Measurements from ENCODE around the gene SMARCA2.

The SMARCA2 gene

DNA sequence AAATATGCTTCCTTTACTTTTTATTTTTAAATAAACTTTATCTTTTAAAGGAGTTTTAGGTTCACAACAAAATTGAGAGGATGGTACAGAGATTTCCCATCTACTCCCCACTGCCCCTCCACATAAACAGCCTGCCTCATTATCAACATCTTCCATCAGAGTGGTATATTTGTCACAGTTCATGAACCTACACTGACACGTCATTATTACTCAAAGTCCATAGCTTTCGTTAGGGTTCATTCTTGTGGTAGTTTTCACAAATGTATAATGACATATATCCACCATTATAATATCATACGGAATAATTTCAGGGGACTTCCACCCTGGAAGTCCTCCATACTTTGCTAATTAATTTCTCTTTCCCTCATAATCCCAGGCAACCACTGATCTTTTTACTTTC is 204.9 kb downstream of the SMARCA2 start:
- no peak for FAIRE-seq

DNA sequence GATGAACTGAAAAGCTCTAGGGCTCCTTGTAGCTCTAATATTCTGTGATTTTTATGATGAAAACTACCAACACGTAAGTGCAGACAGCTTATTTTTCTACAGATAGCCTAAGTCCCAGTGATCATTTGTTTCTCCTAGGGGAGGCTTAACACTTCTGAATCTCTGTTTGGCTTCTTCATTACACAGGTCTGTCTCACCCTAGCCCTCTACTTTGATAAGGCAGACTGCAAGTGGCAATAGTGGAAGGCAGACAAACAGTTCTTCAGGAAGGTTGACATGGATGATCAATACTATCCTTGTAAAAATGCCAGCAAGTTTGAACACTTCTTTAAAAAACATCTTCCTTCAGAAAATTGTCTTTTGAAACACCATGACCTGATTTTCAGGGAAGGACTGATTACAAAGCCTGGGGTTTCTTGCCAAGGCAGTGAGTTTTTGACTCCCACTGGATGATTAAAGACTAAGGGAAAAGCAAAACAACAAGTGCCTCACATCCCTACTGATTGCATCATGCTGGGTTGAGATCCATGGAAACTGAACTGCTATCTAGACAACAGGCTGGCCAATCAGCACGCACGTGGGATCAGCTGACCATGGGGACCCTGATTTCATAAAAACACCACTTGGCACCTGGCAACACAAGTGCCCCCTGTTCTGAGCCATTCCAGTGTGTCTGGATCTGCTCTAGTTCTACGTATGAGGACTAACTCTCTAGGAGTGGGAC is 212.2 kb downstream of the SMARCA2 start:
- FAIRE-seq = no peak

DNA sequence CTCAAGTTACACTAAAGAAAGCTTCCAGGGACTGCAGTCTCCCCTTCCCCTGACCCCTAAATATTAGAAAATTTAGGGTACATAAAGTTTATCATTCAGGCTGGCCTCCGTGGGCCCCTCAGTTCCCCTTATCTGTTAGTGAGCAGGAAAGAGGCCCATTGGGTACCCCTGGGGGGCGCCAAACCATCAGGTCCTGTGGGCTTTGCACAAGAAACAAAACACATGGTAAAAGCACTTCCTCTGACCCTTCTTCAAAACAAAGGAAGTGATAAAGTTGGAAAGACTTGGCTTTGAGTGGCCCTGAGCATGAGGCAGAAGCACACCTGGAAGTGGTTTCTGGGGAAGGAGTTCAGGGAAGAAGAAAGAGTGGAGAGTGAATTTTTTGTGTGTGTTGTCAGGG is 213.0 kb downstream of the SMARCA2 start:
- FAIRE-seq = no peak

- no peak for FAIRE-seq
These were observed 213.5 kb downstream of the SMARCA2 start for GRCh38 chr9:2228641-2229040.

DNA sequence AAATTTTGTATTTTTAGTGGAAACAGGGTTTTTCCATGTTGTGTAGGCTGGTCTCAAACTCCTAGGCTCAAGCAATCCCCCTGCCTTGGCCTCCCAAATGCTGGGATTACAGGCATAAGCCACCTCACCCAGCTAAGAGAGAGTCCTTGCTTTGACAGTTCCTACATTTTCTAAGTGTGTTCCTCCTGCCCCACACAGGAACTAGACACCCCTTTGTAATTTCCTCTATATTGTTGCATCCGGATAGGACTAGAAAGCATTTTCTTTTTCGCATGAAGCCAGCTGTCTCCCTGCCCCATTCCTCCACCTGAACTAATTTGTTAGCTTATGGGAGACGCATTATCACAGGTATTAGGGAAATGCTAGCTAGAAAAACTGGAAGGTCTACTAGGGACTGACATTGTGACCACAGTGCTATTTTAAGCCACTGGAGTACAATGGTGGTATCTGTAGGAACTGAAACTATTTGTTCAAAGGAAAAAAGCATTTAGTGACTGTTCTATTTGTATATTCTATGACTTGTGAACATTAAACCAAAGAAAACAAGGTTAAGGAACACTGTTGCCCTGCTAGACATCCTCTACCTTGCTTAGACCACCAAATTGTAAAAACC is 214.1 kb downstream of the SMARCA2 start:
- no peak for FAIRE-seq

GRCh38 chr9:2230362-2230761 is 215.2 kb downstream of the SMARCA2 start:
- no peak for FAIRE-seq

GRCh38 chr9:2231101-2231500 is 216.0 kb downstream of the SMARCA2 start:
- FAIRE-seq = no peak

- FAIRE-seq = no peak
These were observed 216.7 kb downstream of the SMARCA2 start for GRCh38 chr9:2231829-2232228.

- no peak for FAIRE-seq
These were observed 218.1 kb downstream of the SMARCA2 start for GRCh38 chr9:2233274-2233673.

DNA sequence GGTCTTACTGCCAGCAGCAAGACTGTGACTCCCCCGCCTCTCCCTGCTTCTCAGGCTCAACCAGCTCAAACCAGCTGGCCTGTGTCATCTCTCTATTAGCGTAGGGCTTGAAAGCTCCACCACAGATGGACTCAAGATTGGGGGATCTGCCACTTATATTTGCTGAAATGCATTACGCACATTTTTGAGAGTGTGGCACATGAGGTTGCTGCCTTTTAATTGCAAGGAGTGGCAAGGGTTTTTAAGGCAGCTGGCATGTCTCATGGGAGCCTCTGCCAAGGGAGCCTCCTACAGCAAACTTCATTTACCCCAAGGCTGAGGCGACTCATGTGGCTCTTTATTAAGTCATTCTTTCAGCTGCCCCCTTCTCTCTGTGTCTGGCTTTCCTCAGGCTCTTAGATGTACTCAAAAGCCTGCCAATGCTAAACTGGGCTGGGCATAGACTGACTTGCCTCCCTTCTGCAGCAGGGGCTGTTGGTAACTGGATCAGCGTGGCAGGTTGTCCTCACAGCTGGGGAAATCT is 219.3 kb downstream of the SMARCA2 start:
- FAIRE-seq = no peak

DNA sequence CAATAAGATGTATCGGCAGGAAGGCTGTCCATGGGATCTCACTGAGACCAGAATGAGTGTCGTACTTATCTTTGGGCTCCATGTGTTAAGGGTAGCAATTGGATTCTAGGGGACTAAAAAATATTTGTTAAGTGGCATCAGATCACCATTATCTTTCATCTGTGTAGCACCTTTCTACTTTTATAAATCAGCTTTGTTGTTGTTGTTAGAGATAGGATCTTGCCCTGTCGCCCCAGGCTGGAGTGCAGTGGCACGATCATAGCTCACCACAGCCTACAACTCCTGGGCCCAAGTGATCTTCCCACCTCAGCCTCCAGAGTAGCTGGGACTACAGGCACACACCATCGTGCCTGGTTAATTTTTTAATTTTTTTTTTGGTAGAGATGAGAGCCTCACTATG is 220.5 kb downstream of the SMARCA2 start:
- no peak for FAIRE-seq

- FAIRE-seq = no peak
These were observed 221.7 kb downstream of the SMARCA2 start for GRCh38 chr9:2236850-2237249.

DNA sequence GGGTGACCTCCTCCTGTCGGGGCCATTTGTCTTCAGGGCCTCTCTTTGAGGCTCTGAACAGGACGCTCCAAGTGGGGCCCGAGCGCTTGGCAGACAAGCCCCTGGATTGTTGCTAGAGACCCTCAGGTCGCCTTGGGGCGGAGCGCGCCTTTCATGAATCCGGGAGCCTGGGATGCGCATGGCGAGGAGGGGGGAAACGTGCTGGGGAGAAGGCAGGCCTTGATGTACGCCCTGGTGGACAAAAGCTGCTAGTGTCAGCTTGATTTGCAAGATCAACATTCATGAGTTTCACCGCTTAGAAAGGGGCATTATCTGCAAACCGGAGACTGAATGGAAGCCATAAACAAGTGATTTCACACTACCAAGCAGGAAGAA is 226.3 kb downstream of the SMARCA2 start:
- FAIRE-seq = no peak

- FAIRE-seq = no peak
These were observed 226.9 kb downstream of the SMARCA2 start for GRCh38 chr9:2241836-2242741.

GRCh38 chr9:2242831-2243330 is 227.7 kb downstream of the SMARCA2 start:
- no peak for FAIRE-seq
